Measurements from ENCODE around the gene NANOS2. TPM values are rescaled to one million over a fixed set of nuclear protein-coding genes. Genes with fewer than 3 reads are reported as not detected.
A peak's percentile ranks its signal among the peaks of the same experiment; 100 is the strongest.

NANOS2 gene
- total and polyA plus RNA-seq, 2 of the 13 experiments (the other 11 are each of a cell fraction or from before 2014, with no cell fraction given) = not detected

DNA sequence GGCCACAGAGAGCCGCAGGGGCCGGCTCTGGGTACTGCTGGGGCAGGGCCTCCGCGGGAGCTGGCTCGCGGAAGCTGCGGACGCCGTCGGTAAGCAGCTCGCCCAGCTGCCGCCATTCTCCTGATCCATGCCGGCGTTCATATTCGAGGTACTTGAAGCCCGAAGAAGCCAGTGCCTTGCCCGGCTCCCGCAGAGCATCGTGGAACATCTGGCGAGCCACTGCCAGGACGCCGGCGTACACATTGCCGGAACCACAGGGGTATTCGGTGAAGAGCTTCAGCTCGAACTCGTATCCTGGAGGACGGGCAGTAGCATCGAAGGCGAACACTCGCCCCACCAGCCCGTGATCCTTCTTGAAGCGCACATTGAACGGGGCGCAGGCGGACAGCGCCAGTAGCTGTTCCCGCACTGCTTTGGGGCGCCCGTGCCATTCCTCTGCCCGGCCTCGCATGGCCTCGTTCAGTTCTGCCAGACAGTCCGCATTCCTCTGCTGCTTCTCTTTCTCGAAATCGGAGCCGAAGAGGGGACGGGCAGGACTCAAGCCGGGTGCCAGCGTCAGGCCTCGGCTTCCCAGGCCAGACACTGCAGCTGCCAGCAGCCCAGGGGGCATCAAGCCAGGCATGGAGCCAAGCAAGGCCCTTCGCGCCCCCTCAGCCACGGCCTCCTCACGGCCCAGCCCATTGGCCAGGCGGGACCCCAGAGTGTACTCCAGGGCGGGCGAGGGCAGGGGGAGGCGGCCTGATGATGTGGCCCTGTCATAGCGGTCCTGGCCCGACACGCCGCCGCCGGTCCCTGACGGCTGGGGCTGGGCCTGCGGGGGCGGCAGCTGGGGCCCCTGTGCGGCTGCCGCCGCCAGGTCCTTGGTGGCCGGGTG lies 29.7 kb downstream of the NANOS2 start (continued):
- TF ChIP-seq HNRNPL (IDR thresholded peaks at IDR 0.05; ENCODE audit: low read depth, low read length) (peak; percentile 90), GABPB1 (CRISPR knock-in tag; IDR thresholded peaks at IDR 0.05) (peak; percentile 61; the same call in 1 of the 2 replicates), ZNF441 (CRISPR knock-in tag; IDR thresholded peaks at IDR 0.05; ENCODE audit: borderline replicate concordance) (0 out of 2 replicates have a peak, but pooled peaks have one; percentile 1), NRL (CRISPR knock-in tag; IDR thresholded peaks at IDR 0.05; ENCODE audit: borderline replicate concordance) (no peak), ZFP36L1 (CRISPR knock-in tag; IDR thresholded peaks at IDR 0.05) (no peak), MTA1 (CRISPR knock-in tag; IDR thresholded peaks at IDR 0.05; ENCODE audit: borderline replicate concordance) (0 out of 2 replicates have a peak, but pooled peaks have one; percentile 11), AGO2 (optimal IDR thresholded peaks at IDR 0.05; ENCODE audit: low read depth, low read length) (peak; percentile 92), KDM2A (CRISPR knock-in tag; IDR thresholded peaks at IDR 0.05; ENCODE audit: borderline replicate concordance, low read depth) (0 out of 2 replicates have a peak, but pooled peaks have one; percentile 32), ZSCAN21 (CRISPR knock-in tag; IDR thresholded peaks at IDR 0.05; ENCODE audit: borderline replicate concordance) (no peak), PRMT3 (CRISPR knock-in tag; IDR thresholded peaks at IDR 0.05; ENCODE audit: borderline replicate concordance, low read depth) (no peak), HNRNPLL (IDR thresholded peaks at IDR 0.05; ENCODE audit: low read depth, low read length, poor library complexity, severe bottlenecking) (no peak), ZNF670 (CRISPR knock-in tag; IDR thresholded peaks at IDR 0.05; ENCODE audit: borderline replicate concordance) (0 out of 2 replicates have a peak, but pooled peaks have one; percentile 69), AHR (CRISPR knock-in tag; IDR thresholded peaks at IDR 0.05) (no peak), SRY (CRISPR knock-in tag; IDR thresholded peaks at IDR 0.05) (no peak)
- TF ChIP-seq, protein P1, sequence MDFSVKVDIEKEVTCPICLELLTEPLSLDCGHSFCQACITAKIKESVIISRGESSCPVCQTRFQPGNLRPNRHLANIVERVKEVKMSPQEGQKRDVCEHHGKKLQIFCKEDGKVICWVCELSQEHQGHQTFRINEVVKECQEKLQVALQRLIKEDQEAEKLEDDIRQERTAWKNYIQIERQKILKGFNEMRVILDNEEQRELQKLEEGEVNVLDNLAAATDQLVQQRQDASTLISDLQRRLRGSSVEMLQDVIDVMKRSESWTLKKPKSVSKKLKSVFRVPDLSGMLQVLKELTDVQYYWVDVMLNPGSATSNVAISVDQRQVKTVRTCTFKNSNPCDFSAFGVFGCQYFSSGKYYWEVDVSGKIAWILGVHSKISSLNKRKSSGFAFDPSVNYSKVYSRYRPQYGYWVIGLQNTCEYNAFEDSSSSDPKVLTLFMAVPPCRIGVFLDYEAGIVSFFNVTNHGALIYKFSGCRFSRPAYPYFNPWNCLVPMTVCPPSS (IDR thresholded peaks at IDR 0.05) = no peak
- TF ChIP-seq, protein P2, sequence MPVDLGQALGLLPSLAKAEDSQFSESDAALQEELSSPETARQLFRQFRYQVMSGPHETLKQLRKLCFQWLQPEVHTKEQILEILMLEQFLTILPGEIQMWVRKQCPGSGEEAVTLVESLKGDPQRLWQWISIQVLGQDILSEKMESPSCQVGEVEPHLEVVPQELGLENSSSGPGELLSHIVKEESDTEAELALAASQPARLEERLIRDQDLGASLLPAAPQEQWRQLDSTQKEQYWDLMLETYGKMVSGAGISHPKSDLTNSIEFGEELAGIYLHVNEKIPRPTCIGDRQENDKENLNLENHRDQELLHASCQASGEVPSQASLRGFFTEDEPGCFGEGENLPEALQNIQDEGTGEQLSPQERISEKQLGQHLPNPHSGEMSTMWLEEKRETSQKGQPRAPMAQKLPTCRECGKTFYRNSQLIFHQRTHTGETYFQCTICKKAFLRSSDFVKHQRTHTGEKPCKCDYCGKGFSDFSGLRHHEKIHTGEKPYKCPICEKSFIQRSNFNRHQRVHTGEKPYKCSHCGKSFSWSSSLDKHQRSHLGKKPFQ (CRISPR knock-in tag; IDR thresholded peaks at IDR 0.05; ENCODE audit: insufficient replicate concordance) = no peak

Measured in HepG2 (cell line).